HG03575 (cell line): ENCODE measurements around the gene CARD9.

Source experiments
- ATAC-seq: cut with Tn5 transposase; IDR thresholded peaks from one replicate; pipeline ENCODE4 v1.9.1; 2021; ENCODE audit not compliant: unreplicated experiment, insufficient number of reproducible peaks, low FRiP score; ENCODE audit errors: extremely low read depth

CARD9 gene

DNA sequence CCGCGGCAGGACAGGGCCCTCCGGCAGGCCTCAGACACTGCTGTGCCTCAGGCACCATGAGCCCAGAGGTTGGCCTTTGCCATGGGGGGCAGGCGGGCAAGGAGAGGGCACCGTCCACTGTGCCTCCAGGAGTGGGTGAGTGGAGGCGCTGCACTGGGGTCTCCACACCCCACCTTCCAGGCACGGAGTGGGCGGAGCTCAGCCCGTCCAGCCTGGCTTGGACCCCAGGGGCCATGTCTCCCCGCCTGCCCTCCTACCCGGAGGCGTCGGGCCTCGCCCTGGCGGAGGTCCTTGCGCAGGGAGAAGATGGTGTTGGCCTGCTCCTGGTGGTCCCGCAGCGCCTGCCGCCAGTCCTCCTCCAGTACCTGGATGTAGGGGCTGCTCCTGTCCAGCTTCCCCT, 3.4 kb downstream of the CARD9 start:
- ATAC-seq: no peak

DNA sequence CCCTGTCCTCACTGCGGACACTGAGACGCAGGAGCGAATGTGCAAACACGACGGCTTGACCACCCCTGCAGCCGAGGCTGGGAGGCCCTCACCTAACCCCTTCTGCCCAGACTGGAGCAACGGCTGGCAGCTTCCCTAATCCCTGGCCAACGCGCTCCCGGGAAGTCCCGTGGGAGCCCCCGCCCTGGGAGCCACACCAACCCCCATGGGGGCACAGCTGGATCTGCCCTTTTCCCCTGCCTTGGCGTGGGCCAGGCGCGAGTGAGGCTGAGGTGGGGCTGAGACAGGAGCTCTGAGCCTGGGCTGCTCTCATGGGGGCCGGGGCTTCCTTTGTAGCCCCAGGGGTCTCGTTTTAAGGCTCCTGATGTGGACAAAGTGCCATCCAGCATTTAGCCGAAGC, 5.3 kb downstream of the CARD9 start:
- ATAC-seq: no peak

DNA sequence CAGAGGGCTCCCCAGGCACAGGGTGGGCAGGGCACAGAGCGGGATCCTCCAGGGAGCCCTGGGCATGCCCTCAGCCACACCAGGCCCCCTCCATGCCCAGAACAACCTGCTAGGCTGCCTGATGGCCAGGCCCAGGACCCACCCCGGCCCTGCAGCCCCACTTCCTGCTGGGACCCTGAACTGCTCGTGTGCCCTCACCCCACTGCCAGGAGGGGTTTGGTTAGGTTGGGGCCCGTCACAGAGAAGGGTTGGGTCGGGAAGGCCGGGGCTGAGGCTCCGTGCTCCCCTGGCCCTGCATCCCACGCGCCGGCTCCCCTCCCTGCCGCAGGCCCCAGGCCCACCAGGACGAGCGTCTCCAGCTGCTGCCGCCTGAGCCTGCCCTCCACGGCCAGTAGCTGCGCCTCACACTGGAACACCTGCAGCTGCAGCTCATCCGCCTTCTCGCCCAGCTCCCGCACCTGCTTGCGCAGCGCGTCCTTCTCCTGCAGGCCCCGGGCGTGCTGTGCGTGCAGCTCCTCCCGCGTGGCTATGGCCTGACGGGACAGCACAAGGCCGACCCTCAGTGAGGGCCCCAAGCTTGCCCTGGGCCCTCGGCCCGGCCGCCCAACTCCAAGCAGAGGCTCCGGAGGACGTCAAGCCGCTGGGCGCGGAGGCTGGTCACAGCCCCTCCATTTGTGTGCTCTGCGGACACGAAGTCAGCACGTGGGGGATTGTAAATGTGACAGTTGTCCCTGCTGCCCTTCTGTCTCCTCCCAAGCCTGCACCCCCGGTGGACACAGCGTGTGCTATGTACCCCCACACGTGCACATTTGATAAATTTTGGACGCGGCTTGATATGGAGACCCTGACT, 5.9 kb downstream of the CARD9 start:
- no peak for ATAC-seq

DNA sequence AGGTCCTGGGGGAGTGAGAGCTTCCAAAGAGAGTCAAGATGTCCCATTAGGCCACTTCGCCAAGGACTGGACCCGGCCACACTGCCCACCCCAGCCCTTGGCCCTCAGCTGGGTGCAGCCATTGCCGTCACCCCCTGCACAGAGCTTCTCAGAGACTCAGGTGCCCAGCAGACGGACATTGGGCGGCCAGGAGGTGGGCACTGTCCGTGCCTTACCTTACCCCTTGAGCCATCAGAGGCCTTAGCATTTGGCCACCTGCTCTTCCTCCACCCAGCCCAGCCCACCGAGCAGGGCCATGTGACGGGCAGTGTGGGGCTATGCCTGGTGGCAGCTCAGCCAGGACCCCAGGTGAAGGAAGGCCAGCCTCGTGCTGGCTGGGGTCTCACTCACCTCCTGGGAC, 6.6 kb downstream of the CARD9 start:
- ATAC-seq: no peak

DNA sequence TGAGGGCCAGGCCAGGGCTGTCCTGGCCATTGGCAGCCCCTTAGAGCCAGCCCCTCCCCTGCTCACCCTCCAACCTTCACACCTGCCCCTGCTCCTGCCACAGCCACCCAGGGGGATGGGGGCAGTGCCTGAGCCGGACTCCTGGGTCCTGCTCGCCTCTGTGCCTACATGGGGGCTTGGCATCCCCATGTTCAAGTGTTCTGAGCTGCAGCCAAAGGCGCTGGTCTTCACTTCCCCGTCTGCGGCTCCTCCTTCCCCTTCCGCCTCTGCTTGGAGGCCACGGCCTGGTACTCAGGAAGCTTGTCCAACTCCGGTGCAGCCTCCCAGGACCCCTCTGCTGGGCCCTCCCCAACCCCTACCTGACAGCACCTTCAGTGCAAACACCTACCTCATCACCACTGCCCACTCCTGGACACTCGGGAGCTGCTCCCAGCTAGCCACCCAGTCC, 7.7 kb downstream of the CARD9 start:
- ATAC-seq: no peak

DNA sequence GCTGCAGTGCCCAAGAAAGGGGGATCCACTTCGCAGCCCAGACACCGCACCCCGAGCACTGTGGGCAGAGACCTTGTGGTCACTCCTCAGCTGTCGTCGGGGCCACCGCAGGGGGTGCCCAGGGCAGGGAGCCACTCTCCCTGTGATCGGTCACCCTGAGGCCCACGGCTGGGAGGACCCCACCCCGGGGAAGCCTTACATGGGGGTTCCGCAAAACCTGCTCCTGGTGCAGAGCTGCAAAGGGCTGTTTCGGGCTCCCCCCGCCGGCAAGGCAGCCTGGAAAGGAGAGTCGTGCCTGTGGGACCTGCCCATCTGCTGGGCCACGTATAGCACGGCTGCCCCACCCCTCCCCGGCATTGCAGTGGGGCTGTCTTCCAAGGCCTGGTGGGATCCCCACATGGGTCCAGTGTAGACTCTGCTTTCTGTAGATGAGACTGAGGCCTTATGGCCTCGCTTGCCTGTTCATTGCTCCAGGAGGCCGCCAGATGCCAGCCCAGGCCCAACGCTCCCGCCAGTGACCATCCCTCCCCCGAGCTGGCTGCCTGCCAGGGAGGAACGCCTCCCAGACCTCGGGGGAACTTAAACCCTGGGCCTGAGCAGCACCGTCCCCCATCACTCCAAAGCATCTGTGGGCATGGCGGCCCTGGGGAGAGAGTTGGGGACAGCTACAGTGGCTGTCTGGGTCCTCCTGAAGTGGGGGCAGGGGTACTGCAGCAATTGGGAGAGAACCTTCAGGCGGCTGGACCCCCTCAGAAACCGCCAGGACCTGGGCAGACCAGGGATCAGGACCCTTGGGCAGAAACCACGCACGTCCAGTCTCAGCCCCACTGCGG, 8.3 kb downstream of the CARD9 start:
- ATAC-seq: no peak

DNA sequence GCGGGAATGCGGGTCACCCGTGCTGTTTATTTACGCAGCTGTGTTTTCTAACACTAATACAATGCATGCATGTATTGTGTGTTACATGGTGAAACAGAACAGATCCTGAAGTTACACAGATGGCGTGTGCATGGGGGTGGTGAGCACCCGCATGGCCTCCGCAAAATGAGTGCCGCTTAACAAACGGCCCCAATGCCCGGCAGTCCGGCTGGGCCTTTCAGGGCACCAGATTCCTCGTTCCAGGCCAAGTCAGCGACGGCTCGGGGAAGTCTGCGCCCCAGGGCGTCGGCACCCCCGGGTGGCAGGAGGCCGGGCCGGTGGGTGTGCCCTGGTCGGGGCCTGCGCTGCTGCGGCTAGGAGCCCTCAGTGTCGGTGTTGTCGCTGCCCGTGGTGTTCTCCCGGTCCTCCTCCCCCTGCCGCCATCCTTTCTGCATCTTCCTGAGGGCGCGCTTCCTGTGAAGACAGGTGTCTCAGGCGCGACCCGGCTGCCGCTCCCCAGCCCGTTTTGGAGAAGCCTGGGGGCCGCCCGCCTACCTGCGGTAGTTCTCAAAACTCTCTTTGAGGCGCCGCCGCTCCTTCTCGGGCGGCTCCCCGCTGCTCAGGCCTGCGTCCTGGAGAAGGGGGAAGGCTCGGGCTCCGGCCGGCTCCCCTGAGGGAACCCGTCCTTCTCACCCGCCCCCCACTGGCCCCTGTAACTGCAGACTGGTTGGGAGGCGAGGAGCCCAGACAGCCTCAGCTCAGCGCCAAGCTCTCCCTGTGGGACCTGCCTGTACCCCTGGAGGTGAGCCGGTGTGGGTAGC, 9.3 kb downstream of the CARD9 start:
- ATAC-seq: no peak

DNA sequence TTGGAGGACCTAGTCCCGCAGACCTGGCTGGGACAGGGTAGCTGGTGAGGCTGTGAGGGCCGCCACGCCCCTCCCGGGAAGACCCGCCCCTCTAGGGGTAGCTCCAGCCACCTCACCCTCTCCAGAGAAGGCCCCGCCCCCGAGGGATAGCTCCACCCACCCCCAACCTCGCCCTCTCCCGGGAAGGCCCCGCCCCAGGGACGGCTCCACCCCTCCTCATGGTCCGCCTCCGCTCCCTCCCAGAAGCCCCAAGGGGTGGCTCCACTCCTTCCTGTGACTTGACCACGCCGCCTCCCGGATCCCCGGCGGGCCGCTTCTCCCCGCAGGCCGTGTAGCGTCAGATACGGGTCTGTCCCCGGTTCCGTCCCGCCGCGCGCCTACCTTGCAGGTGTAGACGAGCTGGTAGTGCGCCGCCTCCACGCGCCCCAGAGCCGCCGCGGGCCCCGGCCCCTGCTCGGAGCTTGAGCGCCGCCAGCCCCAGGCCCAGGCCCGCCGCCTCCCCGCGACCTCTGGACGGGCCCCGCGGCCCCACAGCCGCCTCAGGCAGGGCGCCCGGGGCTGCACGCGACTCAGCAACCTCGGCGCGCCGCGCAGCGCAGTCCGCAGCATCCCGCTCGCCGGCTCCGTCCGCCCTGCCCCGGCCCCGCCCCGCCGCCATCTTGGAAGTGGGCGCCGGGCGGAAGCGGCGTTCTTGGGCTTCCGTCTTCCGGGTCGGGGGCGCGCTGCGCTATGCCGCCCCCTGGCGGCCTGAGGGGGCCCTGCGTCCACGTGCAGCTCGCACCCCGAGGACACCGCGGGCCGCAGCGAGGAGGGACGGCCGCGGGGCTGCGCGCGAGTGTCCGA, 10.1 kb downstream of the CARD9 start, which contains the start of gene DNLZ:
DNLZ (minus strand) TSS at position 639 of the 843 bp plus-strand sequence; CDS start at position 609, 30 bp downstream.
- ATAC-seq: no peak

DNA sequence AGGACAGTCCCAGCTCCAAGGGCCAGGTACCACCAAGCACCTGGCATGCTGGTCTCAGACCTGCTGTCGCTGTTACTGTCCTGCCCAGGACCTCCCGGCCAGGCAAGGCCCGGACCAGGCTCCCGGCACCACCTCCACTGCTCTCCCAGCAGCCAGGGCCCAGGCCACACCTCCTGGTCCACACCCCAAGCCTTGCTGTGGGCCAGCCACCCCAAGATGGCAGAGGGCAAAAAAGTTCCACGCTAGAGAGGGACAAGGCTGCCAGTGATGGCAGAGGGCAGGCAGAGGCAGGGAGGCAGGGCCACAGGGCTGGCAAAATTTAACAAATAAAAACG, 11.1 kb downstream of the CARD9 start:
- ATAC-seq: no peak

DNA sequence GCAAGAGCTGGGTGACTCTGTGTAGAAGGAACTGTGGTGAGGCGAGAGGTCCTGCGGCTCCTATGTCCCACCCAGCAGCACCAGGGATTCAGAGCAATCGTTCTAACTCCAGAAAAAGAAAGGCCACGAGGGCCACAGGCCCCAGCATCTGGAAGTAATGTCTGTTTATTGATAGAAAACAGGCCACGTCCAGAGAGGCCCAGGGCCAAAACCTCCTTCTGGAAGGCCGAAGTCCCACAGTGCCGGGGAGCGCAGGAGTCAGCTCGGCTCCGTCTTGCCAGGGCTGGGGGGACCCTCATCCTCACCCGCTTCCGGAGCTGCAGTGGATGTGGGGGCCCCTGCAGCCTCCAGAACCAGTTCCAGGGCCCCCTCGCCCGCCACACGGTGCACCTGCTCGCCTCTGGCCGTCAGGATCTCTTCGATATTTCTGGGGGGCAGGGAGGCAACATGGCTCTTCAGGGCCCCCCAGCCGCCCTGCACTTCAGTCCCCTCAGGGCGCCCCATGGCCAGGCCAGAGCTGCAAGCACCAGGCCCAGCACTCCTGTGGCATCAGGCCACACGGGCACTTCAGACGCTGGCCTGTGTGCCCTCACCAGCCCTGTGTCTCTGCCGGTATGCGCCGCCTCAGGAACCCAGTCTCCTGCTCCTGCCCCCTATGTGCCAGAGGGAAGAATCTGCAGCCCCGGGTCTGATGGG, 11.6 kb downstream of the CARD9 start:
- ATAC-seq: no peak

DNA sequence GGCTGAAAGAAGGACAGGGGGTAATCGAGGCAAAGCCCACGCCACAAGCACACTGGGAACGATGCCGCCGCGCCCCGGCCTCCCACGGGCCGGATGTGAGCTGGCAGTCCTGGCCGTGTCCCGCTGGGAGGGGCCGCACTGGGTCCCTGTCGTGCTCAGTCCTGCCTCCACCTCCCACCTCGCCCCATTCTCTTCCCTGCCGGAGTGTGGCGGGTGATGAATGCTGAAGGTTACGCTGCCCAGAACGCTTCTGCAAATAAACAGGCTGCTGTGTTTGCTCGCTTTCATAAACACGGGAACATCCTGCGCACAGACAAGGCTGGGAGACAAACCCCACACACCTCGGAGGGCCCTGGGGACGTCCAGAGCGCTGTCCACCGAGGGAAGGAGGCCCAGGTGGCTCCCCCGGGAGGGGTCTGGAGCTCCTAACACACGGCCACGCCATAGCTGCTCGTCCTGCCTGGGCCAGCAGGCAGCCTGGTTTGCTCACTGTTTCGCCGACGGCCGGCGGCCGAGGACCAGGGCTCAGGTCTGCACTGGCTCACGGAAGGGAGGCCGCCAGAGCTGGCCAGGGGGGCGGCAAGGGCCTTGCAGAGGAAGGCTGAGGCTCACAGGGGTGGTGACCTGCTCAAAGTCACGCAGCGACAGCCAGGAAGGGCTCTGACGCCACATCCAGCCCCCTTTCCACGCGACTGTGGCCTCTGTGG, 12.3 kb downstream of the CARD9 start:
- no peak for ATAC-seq

DNA sequence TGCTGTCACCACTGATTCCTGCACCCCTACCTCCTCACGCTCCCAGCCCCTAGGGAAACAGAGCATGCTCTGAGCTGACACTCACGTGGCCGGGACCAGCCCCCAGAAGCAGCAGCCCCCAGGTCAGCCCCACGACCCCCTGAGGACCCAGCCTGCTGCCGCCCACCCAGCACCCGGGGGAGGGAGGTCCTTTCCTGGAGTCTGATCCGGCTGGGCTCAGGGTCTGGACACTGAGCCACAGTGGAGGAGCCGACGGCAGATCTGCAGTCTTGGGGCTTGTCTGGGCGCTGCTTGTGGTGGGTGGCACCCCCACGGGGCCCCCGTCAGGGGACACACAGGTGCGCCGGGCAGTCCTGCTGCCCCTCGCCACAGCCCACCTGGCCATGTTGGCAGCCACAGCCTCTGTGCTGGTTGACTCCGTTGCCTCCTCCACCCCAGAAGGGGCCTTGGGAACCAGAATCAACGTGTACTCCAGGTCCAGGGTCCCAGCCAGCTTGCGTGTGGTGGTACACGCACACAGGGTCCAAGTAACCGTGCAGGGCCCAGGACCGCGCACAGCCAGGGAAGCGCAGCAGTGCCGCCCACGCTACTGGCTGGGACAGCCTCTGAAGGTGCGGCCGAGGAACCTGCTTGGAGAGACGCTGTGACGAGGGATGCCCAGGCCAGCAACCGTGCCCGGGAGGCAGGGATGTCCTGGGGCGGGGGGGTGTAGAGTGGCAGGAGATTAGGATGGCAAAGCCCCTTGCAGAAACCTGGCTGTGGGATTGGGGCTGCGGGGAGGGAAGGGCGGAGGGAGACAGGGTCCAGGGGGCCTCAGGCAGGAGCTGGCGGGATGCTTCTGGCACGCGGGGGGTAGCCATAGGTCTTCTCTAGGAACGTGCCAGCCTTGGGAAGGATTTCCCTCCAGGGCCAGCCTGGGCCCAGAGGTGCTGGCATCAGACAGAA, 13.4 kb downstream of the CARD9 start:
- no peak for ATAC-seq

DNA sequence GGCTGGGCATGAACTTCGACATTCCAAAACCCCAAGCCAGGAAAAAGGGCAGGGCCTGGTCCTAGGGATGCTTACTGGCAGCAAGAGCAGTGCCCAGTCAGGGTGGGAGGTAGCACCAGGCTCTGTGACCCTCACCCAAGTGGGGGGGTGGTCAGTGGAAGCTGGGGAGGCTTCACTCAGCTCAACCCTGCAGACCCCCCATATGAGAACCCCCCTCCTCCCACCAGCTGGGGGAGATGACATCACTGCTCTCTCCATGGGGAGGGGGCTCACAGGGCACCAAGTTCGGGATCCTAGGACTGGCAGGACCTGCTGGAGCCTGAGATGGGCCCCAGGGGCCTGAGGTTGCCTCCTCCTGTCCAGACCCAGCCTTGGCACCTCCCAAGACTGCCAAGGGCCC, 14.6 kb downstream of the CARD9 start:
- ATAC-seq: no peak

DNA sequence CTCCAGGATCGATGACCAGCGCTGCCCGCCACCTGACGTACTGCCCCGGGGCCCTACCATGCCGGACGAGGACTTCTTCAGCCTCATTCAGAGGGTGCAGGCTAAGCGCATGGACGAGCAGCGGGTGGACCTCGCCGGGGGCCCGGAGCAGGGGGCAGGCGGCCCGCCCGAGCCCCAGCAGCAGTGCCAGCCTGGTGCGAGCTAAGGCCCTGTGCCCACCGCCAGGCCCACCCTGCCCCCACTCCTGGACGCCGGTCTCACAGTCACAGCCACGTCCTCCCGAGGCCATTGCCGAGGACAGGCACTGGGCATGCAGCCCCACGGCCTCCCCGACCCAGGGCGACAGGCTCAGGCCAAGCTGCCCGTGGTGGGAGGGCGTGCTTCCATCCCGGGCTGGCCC, 15.5 kb downstream of the CARD9 start:
- ATAC-seq: no peak

DNA sequence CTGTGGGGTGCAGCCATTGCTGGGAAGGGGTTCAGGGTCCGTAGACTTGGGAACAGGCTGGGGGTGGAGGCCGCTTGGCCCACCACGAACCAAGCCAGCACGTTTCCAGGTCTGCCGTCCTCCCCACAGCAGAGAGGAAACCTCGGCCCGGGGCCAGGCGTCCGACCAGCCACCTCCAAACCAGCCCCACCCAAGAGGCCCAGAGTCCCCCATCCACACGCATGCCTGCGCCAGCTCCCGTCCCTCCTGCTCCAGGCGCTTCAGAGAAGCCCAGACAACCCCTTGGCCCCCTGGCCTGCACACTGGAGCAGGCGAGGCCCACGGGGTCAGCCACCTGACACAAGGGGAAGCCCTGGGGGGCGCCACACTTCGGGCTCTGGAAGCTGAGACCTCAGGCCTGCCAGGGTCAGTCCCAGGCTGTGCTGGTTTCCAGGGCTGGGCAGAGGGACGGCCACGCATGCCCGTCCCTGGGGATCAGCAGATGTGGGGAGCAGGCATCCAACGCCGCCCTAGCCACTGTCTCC, 16.2 kb downstream of the CARD9 start:
- ATAC-seq: no peak
